Neural crest cell (in vitro differentiated cells): ENCODE results near the gene CRX. TPM values are rescaled to one million over a fixed set of nuclear protein-coding genes. Genes with fewer than 3 reads are reported as not detected.
"Not testable (repeated sequence)": the region's sequence is repeated elsewhere in the genome, so short reads cannot be mapped to it uniquely, and the experiment has no call there.

ENCODE experiments used
- DNase-seq: peaks from one replicate; pipeline ENCODE4 v3.0.0; 2021; ENCODE audit warnings: low read depth, mixed read lengths, low spot score
- H3K27ac Mint-ChIP-seq: one replicate; pipeline ENCODE4 v1.8.0; 2021; ENCODE audit warnings: mild to moderate bottlenecking, mixed read lengths; ENCODE audit not compliant: unreplicated experiment
- H3K27me3 Mint-ChIP-seq: 2 replicates; pipeline ENCODE4 v1.8.0; 2021; ENCODE audit warnings: low read depth, mild to moderate bottlenecking, mixed read lengths
- H3K36me3 Mint-ChIP-seq: 2 replicates; pipeline ENCODE4 v1.8.0; 2021; ENCODE audit warnings: low read depth, mild to moderate bottlenecking, mixed read lengths
- H3K4me1 Mint-ChIP-seq: 2 replicates; pipeline ENCODE4 v1.8.0; 2021; ENCODE audit warnings: mixed read lengths
- H3K4me3 Mint-ChIP-seq: one replicate; pipeline ENCODE4 v1.8.0; 2021; ENCODE audit warnings: mild to moderate bottlenecking, mixed read lengths
- H3K9me3 Mint-ChIP-seq: 2 replicates; pipeline ENCODE4 v1.8.0; 2021; ENCODE audit warnings: mixed read lengths
- CTCF ChIP-seq: fragments of 200-600 bp; sonication (generic); conservative IDR thresholded peaks from 2 replicates; pipeline ENCODE4 v1.5.0; 2021; ENCODE audit warnings: antibody characterized with exemption, mild to moderate bottlenecking
- total RNA-seq: library from RNA; stranded (reverse); gene quantifications from 2 replicates; pipeline ENCODE4 v1.2.1, GENCODE V29; 2021

CRX gene
- total RNA-seq, 1 donor from 2014 or later: not detected

- H3K36me3 Mint-ChIP-seq: peaks cover 3% of the 10 kb centered on the region
- TF ChIP-seq CTCF: no peak
- H3K27me3 Mint-ChIP-seq: peaks cover 11% of the 10 kb centered on the region
- no peak overlapping the region for H3K27ac Mint-ChIP-seq
- no peaks in the 10 kb centered on the region for H3K4me1 Mint-ChIP-seq
- DNase-seq: no peak
- H3K4me3 Mint-ChIP-seq: no peak overlapping the region
- H3K9me3 Mint-ChIP-seq: peaks cover 4% of the 10 kb centered on the region
These were observed 22.9 kb upstream of the CRX start for GRCh38 chr19:47798904-47799266.

DNA sequence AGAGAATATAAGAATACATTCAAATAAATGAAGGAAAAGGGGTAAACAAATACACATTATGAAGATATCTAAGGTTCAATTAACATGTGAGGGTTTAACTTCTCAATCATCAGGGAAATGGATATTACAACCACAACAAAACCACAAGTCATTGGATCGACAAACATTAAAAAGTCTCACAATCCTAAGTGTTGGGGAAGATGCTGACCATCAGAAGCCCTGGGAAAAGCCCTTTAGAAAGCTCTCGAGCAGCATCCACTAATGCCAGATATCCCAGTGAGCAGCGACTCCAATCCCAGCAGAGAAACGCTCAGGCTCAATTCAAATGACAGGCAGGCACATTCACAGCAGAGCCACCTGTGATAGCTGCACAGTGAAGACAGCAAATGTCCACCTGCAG is 20.5 kb upstream of the CRX start:
- H3K36me3 Mint-ChIP-seq: peaks cover 3% of the 10 kb centered on the region
- no peak overlapping the region for H3K27ac Mint-ChIP-seq
- TF ChIP-seq CTCF: no peak
- H3K4me3 Mint-ChIP-seq: no peak overlapping the region
- peaks cover 11% of the 10 kb centered on the region for H3K27me3 Mint-ChIP-seq
- H3K4me1 Mint-ChIP-seq: no peaks in the 10 kb centered on the region
- no peak for DNase-seq
- peaks cover 4% of the 10 kb centered on the region for H3K9me3 Mint-ChIP-seq

DNA sequence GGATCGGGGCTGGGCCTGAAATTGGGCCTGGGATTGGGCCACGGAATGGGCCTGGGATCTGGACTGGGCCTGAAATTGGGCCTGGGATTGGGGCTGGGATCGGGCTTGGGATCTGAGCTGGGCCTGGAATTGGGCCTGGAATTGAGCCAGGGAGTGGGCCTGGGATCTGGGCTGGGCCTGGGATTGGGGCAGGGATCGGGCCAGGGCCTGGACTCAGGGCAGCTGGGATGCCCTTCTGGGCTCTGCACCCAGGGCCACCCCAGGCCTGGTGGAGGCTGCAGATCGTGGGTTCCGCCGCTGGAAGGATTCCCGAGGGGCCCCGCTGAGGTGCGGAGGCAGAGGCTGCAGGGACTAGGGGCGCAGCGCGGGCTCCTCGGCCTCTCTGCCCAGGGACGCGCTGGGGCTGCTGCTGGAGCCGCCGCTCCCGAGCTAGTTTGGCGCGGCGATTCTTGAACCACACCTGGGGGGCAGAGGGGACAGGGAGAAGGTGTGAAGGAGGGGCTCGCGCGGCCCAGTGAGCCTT is 19.2 kb upstream of the CRX start:
- Mint-ChIP-seq H3K27ac (no peak overlapping the region), H3K27me3 (peaks cover 11% of the 10 kb centered on the region), H3K9me3 (peaks cover 4% of the 10 kb centered on the region), H3K4me3 (no peak overlapping the region), H3K36me3 (peaks cover 3% of the 10 kb centered on the region), H3K4me1 (no peaks in the 10 kb centered on the region)
- no peak for DNase-seq
- TF ChIP-seq CTCF: no peak

DNA sequence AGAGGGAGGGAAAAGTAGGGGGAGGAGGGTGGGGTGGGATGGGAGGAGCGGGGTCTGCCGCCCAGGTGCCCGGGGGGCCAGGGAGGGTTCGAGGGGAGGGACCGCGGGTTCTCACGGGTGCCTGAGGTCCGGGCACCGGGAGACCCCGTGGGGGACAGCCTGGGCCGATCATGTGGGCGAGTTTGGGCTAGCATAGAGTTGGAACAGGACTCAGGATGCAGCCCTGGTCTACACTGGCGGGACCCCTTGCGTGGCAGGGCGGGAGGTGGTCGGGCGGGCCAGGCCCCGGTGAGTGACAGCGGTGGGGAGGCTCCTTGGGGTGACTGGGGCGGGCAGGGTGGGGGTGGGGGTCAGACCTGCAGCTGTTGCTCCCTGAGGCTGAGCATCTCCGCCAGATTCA is 18.6 kb upstream of the CRX start:
- not testable (repeated sequence) for H3K9me3 Mint-ChIP-seq, H3K27me3 Mint-ChIP-seq, H3K27ac Mint-ChIP-seq, H3K4me1 Mint-ChIP-seq, DNase-seq, H3K4me3 Mint-ChIP-seq, H3K36me3 Mint-ChIP-seq

DNA sequence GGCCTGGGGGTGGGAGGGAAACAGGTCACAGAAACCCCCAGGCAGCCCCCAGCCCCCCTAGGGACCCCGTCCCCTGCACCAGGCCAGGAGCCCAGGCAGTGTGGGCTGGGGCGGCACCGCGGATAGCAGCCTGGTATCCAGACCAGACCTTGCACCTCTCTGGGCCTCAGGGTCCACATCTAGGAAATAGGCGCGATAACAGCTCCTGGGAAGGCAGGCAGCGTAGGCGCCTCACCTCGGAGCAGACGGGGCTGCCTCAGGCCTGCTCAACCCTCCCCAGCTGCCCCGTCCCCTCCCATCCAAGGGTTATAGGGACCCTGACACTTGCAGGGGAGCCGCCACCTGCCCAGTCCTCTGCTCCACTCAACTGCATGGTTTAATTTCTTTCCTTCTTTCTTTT is 18.1 kb upstream of the CRX start:
- H3K4me3 Mint-ChIP-seq, H3K27me3 Mint-ChIP-seq, H3K27ac Mint-ChIP-seq, H3K4me1 Mint-ChIP-seq, H3K36me3 Mint-ChIP-seq, DNase-seq, H3K9me3 Mint-ChIP-seq: not testable (repeated sequence)

DNA sequence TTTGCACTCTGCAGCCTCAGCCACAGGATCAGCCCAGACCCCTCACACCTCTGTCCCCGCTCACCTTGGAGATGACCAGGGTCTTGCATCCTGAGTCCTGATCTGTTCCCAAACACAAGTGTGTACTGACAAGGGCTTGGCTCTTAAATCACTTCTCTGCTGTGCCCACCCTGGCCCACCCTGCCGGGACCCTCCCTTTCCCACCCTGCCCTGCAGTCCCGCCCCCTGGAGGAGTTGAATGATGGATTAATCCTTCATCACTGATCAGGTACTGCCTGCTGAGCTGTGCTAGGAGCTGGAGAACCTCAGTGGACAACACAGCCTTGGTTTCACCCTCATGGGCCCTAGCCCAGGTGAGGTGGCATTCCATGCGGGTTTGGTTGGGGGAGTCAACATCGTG is 17.3 kb upstream of the CRX start, which contains the start of gene TPRX1:
Gene TPRX1, minus strand, starts transcription at position 101 of the 400 bp plus-strand sequence. Its CDS starts 12 bp downstream, at position 89.
- not testable (repeated sequence) for H3K4me1 Mint-ChIP-seq, H3K27me3 Mint-ChIP-seq, H3K9me3 Mint-ChIP-seq, H3K4me3 Mint-ChIP-seq, H3K36me3 Mint-ChIP-seq, H3K27ac Mint-ChIP-seq, DNase-seq

GRCh38 chr19:47805313-47805712 is 16.4 kb upstream of the CRX start:
- Mint-ChIP-seq H3K9me3 (peaks cover 4% of the 10 kb centered on the region), H3K27me3 (no peaks in the 10 kb centered on the region), H3K27ac (no peak overlapping the region), H3K4me3 (no peak overlapping the region), H3K4me1 (no peaks in the 10 kb centered on the region), H3K36me3 (no peaks in the 10 kb centered on the region)
- DNase-seq: no peak
- TF ChIP-seq CTCF: no peak
